Activated CD4-positive, alpha-beta T cell treated with anti-CD3 and anti-CD28 coated beads for 48 hours (primary cell): ENCODE data around the gene CTNNA2.

Experiments used
- DNase-seq: peaks from one replicate; pipeline ENCODE4 v3.0.0-alpha.2; 2020

The CTNNA2 gene

GRCh38 chr2:80354858-80355257 lies 842.0 kb downstream of the CTNNA2 start:
- no peak for DNase-seq

GRCh38 chr2:80361904-80362303 lies 849.1 kb downstream of the CTNNA2 start:
- no peak for DNase-seq

- no peak for DNase-seq
These were observed 850.5 kb downstream of the CTNNA2 start for GRCh38 chr2:80363330-80363729.

GRCh38 chr2:80363791-80364349 lies 851.0 kb downstream of the CTNNA2 start:
- no peak for DNase-seq

GRCh38 chr2:80364524-80365212 lies 851.8 kb downstream of the CTNNA2 start:
- no peak for DNase-seq

GRCh38 chr2:80365762-80366161 lies 852.9 kb downstream of the CTNNA2 start:
- no peak for DNase-seq

GRCh38 chr2:80370375-80371009 lies 857.6 kb downstream of the CTNNA2 start:
- no peak for DNase-seq

- no peak for DNase-seq
These were observed 861.3 kb downstream of the CTNNA2 start for GRCh38 chr2:80374105-80374504.

GRCh38 chr2:80377071-80377470 lies 864.2 kb downstream of the CTNNA2 start:
- DNase-seq: no peak

GRCh38 chr2:80380736-80381135 lies 867.9 kb downstream of the CTNNA2 start:
- no peak for DNase-seq

- no peak for DNase-seq
These were observed 868.8 kb downstream of the CTNNA2 start for GRCh38 chr2:80381666-80382065.

GRCh38 chr2:80392441-80392840 lies 879.6 kb downstream of the CTNNA2 start:
- DNase-seq: no peak

- no peak for DNase-seq
These were observed 881.1 kb downstream of the CTNNA2 start for GRCh38 chr2:80393991-80394390.

- DNase-seq: no peak
These were observed 882.4 kb downstream of the CTNNA2 start for GRCh38 chr2:80395251-80395650.

- DNase-seq: no peak
These were observed 883.4 kb downstream of the CTNNA2 start for GRCh38 chr2:80396276-80396675.

GRCh38 chr2:80403081-80403480 lies 890.2 kb downstream of the CTNNA2 start:
- DNase-seq: no peak

GRCh38 chr2:80407377-80407776 lies 894.5 kb downstream of the CTNNA2 start:
- no peak for DNase-seq

GRCh38 chr2:80410346-80410745 lies 897.5 kb downstream of the CTNNA2 start:
- DNase-seq: no peak

GRCh38 chr2:80413136-80413535 lies 900.3 kb downstream of the CTNNA2 start:
- DNase-seq: no peak

- no peak for DNase-seq
These were observed 904.9 kb downstream of the CTNNA2 start for GRCh38 chr2:80417737-80418136.

- DNase-seq: no peak
These were observed 907.8 kb downstream of the CTNNA2 start for GRCh38 chr2:80420530-80421208.

- no peak for DNase-seq
These were observed 916.4 kb downstream of the CTNNA2 start for GRCh38 chr2:80429251-80429650.

GRCh38 chr2:80437959-80438358 lies 925.1 kb downstream of the CTNNA2 start:
- no peak for DNase-seq

GRCh38 chr2:80438686-80439085 lies 925.8 kb downstream of the CTNNA2 start:
- no peak for DNase-seq
